Measurements from ENCODE around the gene ICA1. TPM values are rescaled to one million over a fixed set of nuclear protein-coding genes. Genes with fewer than 3 reads are reported as not detected.
A peak's percentile ranks its signal among the peaks of the same experiment; 100 is the strongest.

ICA1 gene
- polyA plus RNA-seq, 2 of the 4 experiments (the other 2 are of a cell fraction), result 0.66 to 2.0 TPM

- TF ChIP-seq USF2 (IDR thresholded peaks at IDR 0.05) (no peak), MAFK (IDR thresholded peaks at IDR 0.05; ENCODE audit: partially characterized antibody) (peak; percentile 5)
- POLR2A ChIA-PET, result no interaction called here
- WGBS (ENCODE audit: missing lambda C conversion rate), result 36% methylated on average over 2 of the region's 2 CpGs
These were observed 24.2 kb upstream of the ICA1 start for GRCh38 chr7:8286118-8286517.

GRCh38 chr7:8285155-8285554, 23.2 kb upstream of the ICA1 start:
- CTCF ChIA-PET, result no interaction called here
- H3K4me2 ChIP-seq, result no peak overlapping the region

More at GRCh38 chr7:8286118-8286517, 24.2 kb upstream of the ICA1 start:
- H3K4me1 ChIP-seq, result no peaks in the 10 kb centered on the region
- H3K4me3 ChIP-seq, result no peak overlapping the region
- H3K27ac ChIP-seq, result no peak overlapping the region
- CTCF ChIA-PET, result no interaction called here
- DNase-seq (ENCODE audit: low read depth in 1 of 2, low spot score in 1 of 2) (no peak), FAIRE-seq (no peak), ATAC-seq (no peak)
- no peak overlapping the region for H3K4me2 ChIP-seq
- no peaks in the 10 kb centered on the region for H3K9me3 ChIP-seq

GRCh38 chr7:8284606-8285005, 22.6 kb upstream of the ICA1 start:
- FAIRE-seq, result no peak
- ATAC-seq, result no peak
- no peak for TF ChIP-seq SMC3 (IDR thresholded peaks at IDR 0.05)
- TF ChIP-seq E2F6 (IDR thresholded peaks at IDR 0.05; ENCODE audit: borderline replicate concordance, low read depth), result no peak
- TF ChIP-seq CBX8 (IDR thresholded peaks at IDR 0.05), result no peak
- TF ChIP-seq RFX5 (IDR thresholded peaks at IDR 0.05), result no peak
- TF ChIP-seq MAZ (IDR thresholded peaks at IDR 0.05; ENCODE audit: borderline replicate concordance, low read depth, low read length), result no peak
- no peak for TF ChIP-seq ZC3H11A (IDR thresholded peaks at IDR 0.05)
- TF ChIP-seq KDM5A (IDR thresholded peaks at IDR 0.05), result no peak
- no peak for TF ChIP-seq REST (IDR thresholded peaks at IDR 0.05)
- ChIA-PET CTCF (no interaction called here), POLR2A (no interaction called here)
- Histone ChIP-seq H3K4me3 (no peak overlapping the region), H3K9me3 (no peaks in the 10 kb centered on the region), H3K4me2 (no peak overlapping the region), H3K27ac (no peak overlapping the region), H3K4me1 (no peaks in the 10 kb centered on the region)
- 7% methylated on average over 1 of the region's 1 CpG for WGBS (ENCODE audit: missing lambda C conversion rate)
- no peak for DNase-seq (ENCODE audit: low read depth in 1 of 2, low spot score in 1 of 2)

More at GRCh38 chr7:8285155-8285554, 23.2 kb upstream of the ICA1 start:
- FAIRE-seq (no peak), DNase-seq (ENCODE audit: low read depth in 1 of 2, low spot score in 1 of 2) (no peak), ATAC-seq (no peak)
- H3K4me3 ChIP-seq, result no peak overlapping the region
- TF ChIP-seq REST (IDR thresholded peaks at IDR 0.05), result no peak
- TF ChIP-seq NPAS2 (CRISPR knock-in tag; IDR thresholded peaks at IDR 0.05; ENCODE audit: borderline replicate concordance), result no peak
- no peak for TF ChIP-seq KDM5A (IDR thresholded peaks at IDR 0.05)
- no peak for TF ChIP-seq ZNF302 (CRISPR knock-in tag; IDR thresholded peaks at IDR 0.05)
- TF ChIP-seq CHD2 (IDR thresholded peaks at IDR 0.05; ENCODE audit: low read length, partially characterized antibody), result no peak
- no peak for TF ChIP-seq MAX (IDR thresholded peaks at IDR 0.05)
- no peak for TF ChIP-seq NFE2L2 (conservative IDR thresholded peaks at IDR 0.05; ENCODE audit: low read length)
- no peak for TF ChIP-seq RCOR1 (IDR thresholded peaks at IDR 0.05; ENCODE audit: low read depth, low read length)
- TF ChIP-seq BHLHE40 (IDR thresholded peaks at IDR 0.05; ENCODE audit: low read depth, low read length), result no peak
- no peak for TF ChIP-seq FOSL2 (IDR thresholded peaks at IDR 0.05)
- no peak for TF ChIP-seq FOSL2 (CRISPR knock-in tag; IDR thresholded peaks at IDR 0.05)
- TF ChIP-seq RARB (CRISPR knock-in tag; IDR thresholded peaks at IDR 0.05), result no peak
- TF ChIP-seq ELK1 (IDR thresholded peaks at IDR 0.05; ENCODE audit: low read depth, low read length), result no peak
- no peak for TF ChIP-seq MAFK (IDR thresholded peaks at IDR 0.05; ENCODE audit: partially characterized antibody)
- no peak for TF ChIP-seq KDM1A (IDR thresholded peaks at IDR 0.05; ENCODE audit: low read depth)
- TF ChIP-seq HOXB5 (CRISPR knock-in tag; IDR thresholded peaks at IDR 0.05), result no peak
- no peak for TF ChIP-seq FOSB (CRISPR knock-in tag; IDR thresholded peaks at IDR 0.05)
- TF ChIP-seq RNF2 (IDR thresholded peaks at IDR 0.05; ENCODE audit: borderline replicate concordance, low read depth), result no peak
- TF ChIP-seq JUNB (IDR thresholded peaks at IDR 0.05), result no peak
- TF ChIP-seq ZFP36 (IDR thresholded peaks at IDR 0.05; ENCODE audit: borderline replicate concordance, partially characterized antibody), result no peak
- POLR2A ChIA-PET, result no interaction called here
- H3K4me1 ChIP-seq, result no peaks in the 10 kb centered on the region
- H3K27ac ChIP-seq, result no peak overlapping the region
- H3K9me3 ChIP-seq, result no peaks in the 10 kb centered on the region
